GM23338 (cell line): ENCODE measurements around the gene TGM2. TPM values are rescaled to one million over a fixed set of nuclear protein-coding genes. Genes with fewer than 3 reads are reported as not detected.

ENCODE experiments used
- ATAC-seq: fragments of 200-7000 bp; cut with Tn5 transposase; 3 replicates; pipeline ENCODE4 v1.9.1; 2020
- DNase-seq: peaks from one replicate; pipeline ENCODE4 v3.0.0-alpha.2; 2015; ENCODE audit warnings: low spot score
- H2AFZ ChIP-seq: fragments of 200-600 bp; sonication (generic); 2 replicates; pipeline ENCODE4 v1.8.0; 2016; ENCODE audit warnings: antibody characterized with exemption, mild to moderate bottlenecking, moderate library complexity
- H3F3A ChIP-seq: fragments of 200-600 bp; sonication (generic); replicated peaks from 2 replicates; pipeline ENCODE4 v1.8.0; 2017; ENCODE audit warnings: antibody characterized with exemption, mixed run types, low read depth
- H3K27ac ChIP-seq: fragments of 200-600 bp; sonication (generic); 2 replicates; pipeline ENCODE4 v1.6.1; 2016; ENCODE audit warnings: low read depth
- H3K27me3 ChIP-seq: fragments of 200-600 bp; sonication (generic); 2 replicates; pipeline ENCODE4 v1.8.0; 2016; ENCODE audit warnings: mild to moderate bottlenecking, mixed run types, moderate library complexity; ENCODE audit not compliant: insufficient read depth
- H3K36me3 ChIP-seq: fragments of 200-600 bp; sonication (generic); 2 replicates; pipeline ENCODE4 v1.8.0; 2016; ENCODE audit warnings: mild to moderate bottlenecking; ENCODE audit not compliant: insufficient read depth
- H3K4me1 ChIP-seq: fragments of 200-600 bp; sonication (generic); 2 replicates; pipeline ENCODE4 v1.8.0; 2016; ENCODE audit warnings: mild to moderate bottlenecking, moderate library complexity; ENCODE audit not compliant: insufficient read depth
- H3K4me2 ChIP-seq: fragments of 200-600 bp; sonication (generic); 2 replicates; pipeline ENCODE4 v1.7.1; 2017; ENCODE audit warnings: mixed run types
- H3K4me3 ChIP-seq: fragments of 200-600 bp; sonication (generic); 2 replicates; pipeline ENCODE4 v1.6.1; 2016; ENCODE audit warnings: mixed run types
- H3K79me2 ChIP-seq: fragments of 200-600 bp; sonication (generic); replicated peaks from 2 replicates; pipeline ENCODE4 v1.8.0; 2017; ENCODE audit warnings: mild to moderate bottlenecking; ENCODE audit not compliant: insufficient read depth
- H3K9me2 ChIP-seq: fragments of 200-600 bp; sonication (generic); 2 replicates; pipeline ENCODE4 v1.8.0; 2017; ENCODE audit not compliant: insufficient read depth
- H4K20me1 ChIP-seq: fragments of 200-600 bp; sonication (generic); replicated peaks from 2 replicates; pipeline ENCODE4 v1.8.0; 2017; ENCODE audit warnings: mild to moderate bottlenecking; ENCODE audit not compliant: insufficient read depth
- H3K27ac Mint-ChIP-seq: 2 replicates; pipeline ENCODE4 v1.8.0; 2020; ENCODE audit warnings: inconsistent platforms, mild to moderate bottlenecking, moderate library complexity, mixed read lengths
- H3K27me3 Mint-ChIP-seq: 3 replicates; pipeline ENCODE4 v1.8.0; 2022; ENCODE audit warnings: low read depth, mild to moderate bottlenecking, moderate library complexity, mixed read lengths, inconsistent platforms; ENCODE audit not compliant: insufficient read depth, poor library complexity
- H3K36me3 Mint-ChIP-seq: 3 replicates; pipeline ENCODE4 v1.8.0; 2021; ENCODE audit warnings: low read depth, mild to moderate bottlenecking, inconsistent platforms, moderate library complexity, mixed read lengths
- H3K4me1 Mint-ChIP-seq: 3 replicates; pipeline ENCODE4 v1.8.0; 2020; ENCODE audit warnings: mild to moderate bottlenecking, inconsistent platforms, mixed read lengths
- H3K4me3 Mint-ChIP-seq: 3 replicates; pipeline ENCODE4 v1.8.0; 2021; ENCODE audit warnings: moderate library complexity, mild to moderate bottlenecking, inconsistent platforms, mixed read lengths
- H3K9me3 Mint-ChIP-seq: 3 replicates; pipeline ENCODE4 v1.8.0; 2020; ENCODE audit warnings: moderate library complexity, mild to moderate bottlenecking, inconsistent platforms, mixed read lengths
- CREB1 ChIP-seq: fragments of 250-450 bp; sonication (Bioruptor Pico); IDR thresholded peaks from 2 replicates; pipeline ENCODE4 v1.5.0; 2020; ENCODE audit warnings: low read depth, mild to moderate bottlenecking, moderate library complexity
- EZH2 ChIP-seq: fragments of 200-600 bp; sonication (generic); IDR thresholded peaks from one replicate; pipeline ENCODE4 v1.8.0; 2017; ENCODE audit warnings: antibody characterized with exemption, mild to moderate bottlenecking, low read depth; ENCODE audit not compliant: unreplicated experiment
- EZH2phosphoT487 ChIP-seq: fragments of 200-600 bp; sonication (generic); IDR thresholded peaks from one replicate; pipeline ENCODE4 v1.8.1; 2018; ENCODE audit warnings: antibody characterized with exemption; ENCODE audit not compliant: unreplicated experiment
- NANOG ChIP-seq: IDR thresholded peaks from 2 replicates; pipeline ENCODE4 v1.6.1; 2016; ENCODE audit warnings: antibody characterized with exemption, borderline replicate concordance
- POLR2AphosphoS5 ChIP-seq: IDR thresholded peaks from 2 replicates; pipeline ENCODE4 v1.6.1; 2016; ENCODE audit warnings: antibody characterized with exemption, low read depth
- ZNF331 ChIP-seq: fragments of 250-450 bp; sonication (Bioruptor Pico); IDR thresholded peaks from 2 replicates; pipeline ENCODE4 v1.5.0; 2020; ENCODE audit warnings: low read depth, mild to moderate bottlenecking, moderate library complexity
- polyA plus RNA-seq: library from polyadenylated mRNA; unstranded; fragments of >200 nt; fragmentation: Nextera tagmentation; extraction: Ambion mirVana; gene quantifications from 2 replicates; pipeline ENCODE4 v1.2.1, GENCODE V29; 2016
- total RNA-seq: library from RNA; depleted of rRNA; stranded (reverse); fragments of >200 nt; shearing (Covaris generic); gene quantifications from 2 replicates; pipeline ENCODE4 v1.2.3, GENCODE V29; 2014
- TF ChIP-seq, protein P1 (sequence below): fragments of 250-450 bp; sonication (Bioruptor Pico); IDR thresholded peaks from 2 replicates; pipeline ENCODE4 v1.5.0; 2020; ENCODE audit warnings: mild to moderate bottlenecking, moderate library complexity
- TF ChIP-seq, protein P2 (sequence below): IDR thresholded peaks from 2 replicates; pipeline ENCODE4 v1.6.1; 2016; ENCODE audit warnings: antibody characterized with exemption
- TF ChIP-seq, protein P3 (sequence below): IDR thresholded peaks from one replicate; pipeline ENCODE4 v1.6.1; 2018; ENCODE audit warnings: antibody characterized with exemption; ENCODE audit not compliant: unreplicated experiment

TGM2 gene
- total and polyA plus RNA-seq, 2 experiments from 2014 or later, result 0.45 to 1.0 TPM

DNA sequence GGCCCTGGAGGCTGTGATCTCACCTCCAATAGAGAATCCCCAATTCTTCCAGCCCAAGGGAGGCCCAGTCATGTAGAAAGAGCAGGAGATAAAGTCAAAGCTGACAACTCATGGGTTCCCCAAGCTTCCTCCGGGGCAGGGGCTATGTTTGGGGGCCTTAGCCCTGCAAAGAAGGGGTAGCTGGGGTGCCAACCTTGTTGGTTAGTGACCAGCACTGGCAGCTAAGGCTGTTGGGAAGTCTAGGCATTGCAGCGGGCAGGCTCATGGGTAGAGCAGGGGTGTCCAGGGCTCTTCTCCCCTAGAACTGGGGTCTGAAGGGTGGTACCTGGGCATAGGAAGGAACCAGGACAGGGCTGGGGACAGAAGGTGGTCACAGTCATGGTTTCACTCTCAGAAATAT is 36.4 kb downstream of the TGM2 start (continued):
- TF ChIP-seq, protein P1, sequence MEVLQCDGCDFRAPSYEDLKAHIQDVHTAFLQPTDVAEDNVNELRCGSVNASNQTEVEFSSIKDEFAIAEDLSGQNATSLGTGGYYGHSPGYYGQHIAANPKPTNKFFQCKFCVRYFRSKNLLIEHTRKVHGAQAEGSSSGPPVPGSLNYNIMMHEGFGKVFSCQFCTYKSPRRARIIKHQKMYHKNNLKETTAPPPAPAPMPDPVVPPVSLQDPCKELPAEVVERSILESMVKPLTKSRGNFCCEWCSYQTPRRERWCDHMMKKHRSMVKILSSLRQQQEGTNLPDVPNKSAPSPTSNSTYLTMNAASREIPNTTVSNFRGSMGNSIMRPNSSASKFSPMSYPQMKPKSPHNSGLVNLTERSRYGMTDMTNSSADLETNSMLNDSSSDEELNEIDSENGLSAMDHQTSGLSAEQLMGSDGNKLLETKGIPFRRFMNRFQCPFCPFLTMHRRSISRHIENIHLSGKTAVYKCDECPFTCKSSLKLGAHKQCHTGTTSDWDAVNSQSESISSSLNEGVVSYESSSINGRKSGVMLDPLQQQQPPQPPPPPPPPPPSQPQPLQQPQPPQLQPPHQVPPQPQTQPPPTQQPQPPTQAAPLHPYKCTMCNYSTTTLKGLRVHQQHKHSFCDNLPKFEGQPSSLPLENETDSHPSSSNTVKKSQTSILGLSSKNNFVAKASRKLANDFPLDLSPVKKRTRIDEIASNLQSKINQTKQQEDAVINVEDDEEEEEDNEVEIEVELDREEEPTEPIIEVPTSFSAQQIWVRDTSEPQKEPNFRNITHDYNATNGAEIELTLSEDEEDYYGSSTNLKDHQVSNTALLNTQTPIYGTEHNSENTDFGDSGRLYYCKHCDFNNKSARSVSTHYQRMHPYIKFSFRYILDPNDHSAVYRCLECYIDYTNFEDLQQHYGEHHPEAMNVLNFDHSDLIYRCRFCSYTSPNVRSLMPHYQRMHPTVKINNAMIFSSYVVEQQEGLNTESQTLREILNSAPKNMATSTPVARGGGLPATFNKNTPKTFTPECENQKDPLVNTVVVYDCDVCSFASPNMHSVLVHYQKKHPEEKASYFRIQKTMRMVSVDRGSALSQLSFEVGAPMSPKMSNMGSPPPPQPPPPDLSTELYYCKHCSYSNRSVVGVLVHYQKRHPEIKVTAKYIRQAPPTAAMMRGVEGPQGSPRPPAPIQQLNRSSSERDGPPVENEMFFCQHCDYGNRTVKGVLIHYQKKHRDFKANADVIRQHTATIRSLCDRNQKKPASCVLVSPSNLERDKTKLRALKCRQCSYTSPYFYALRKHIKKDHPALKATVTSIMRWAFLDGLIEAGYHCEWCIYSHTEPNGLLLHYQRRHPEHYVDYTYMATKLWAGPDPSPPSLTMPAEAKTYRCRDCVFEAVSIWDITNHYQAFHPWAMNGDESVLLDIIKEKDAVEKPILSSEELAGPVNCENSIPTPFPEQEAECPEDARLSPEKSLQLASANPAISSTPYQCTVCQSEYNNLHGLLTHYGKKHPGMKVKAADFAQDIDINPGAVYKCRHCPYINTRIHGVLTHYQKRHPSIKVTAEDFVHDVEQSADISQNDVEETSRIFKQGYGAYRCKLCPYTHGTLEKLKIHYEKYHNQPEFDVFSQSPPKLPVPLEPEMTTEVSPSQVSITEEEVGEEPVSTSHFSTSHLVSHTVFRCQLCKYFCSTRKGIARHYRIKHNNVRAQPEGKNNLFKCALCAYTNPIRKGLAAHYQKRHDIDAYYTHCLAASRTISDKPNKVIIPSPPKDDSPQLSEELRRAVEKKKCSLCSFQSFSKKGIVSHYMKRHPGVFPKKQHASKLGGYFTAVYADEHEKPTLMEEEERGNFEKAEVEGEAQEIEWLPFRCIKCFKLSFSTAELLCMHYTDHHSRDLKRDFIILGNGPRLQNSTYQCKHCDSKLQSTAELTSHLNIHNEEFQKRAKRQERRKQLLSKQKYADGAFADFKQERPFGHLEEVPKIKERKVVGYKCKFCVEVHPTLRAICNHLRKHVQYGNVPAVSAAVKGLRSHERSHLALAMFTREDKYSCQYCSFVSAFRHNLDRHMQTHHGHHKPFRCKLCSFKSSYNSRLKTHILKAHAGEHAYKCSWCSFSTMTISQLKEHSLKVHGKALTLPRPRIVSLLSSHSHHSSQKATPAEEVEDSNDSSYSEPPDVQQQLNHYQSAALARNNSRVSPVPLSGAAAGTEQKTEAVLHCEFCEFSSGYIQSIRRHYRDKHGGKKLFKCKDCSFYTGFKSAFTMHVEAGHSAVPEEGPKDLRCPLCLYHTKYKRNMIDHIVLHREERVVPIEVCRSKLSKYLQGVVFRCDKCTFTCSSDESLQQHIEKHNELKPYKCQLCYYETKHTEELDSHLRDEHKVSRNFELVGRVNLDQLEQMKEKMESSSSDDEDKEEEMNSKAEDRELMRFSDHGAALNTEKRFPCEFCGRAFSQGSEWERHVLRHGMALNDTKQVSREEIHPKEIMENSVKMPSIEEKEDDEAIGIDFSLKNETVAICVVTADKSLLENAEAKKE (CRISPR knock-in tag), result no peak
- no peak for TF ChIP-seq POLR2AphosphoS5
- TF ChIP-seq, protein P2, sequence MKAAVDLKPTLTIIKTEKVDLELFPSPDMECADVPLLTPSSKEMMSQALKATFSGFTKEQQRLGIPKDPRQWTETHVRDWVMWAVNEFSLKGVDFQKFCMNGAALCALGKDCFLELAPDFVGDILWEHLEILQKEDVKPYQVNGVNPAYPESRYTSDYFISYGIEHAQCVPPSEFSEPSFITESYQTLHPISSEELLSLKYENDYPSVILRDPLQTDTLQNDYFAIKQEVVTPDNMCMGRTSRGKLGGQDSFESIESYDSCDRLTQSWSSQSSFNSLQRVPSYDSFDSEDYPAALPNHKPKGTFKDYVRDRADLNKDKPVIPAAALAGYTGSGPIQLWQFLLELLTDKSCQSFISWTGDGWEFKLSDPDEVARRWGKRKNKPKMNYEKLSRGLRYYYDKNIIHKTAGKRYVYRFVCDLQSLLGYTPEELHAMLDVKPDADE, result no peak

DNA sequence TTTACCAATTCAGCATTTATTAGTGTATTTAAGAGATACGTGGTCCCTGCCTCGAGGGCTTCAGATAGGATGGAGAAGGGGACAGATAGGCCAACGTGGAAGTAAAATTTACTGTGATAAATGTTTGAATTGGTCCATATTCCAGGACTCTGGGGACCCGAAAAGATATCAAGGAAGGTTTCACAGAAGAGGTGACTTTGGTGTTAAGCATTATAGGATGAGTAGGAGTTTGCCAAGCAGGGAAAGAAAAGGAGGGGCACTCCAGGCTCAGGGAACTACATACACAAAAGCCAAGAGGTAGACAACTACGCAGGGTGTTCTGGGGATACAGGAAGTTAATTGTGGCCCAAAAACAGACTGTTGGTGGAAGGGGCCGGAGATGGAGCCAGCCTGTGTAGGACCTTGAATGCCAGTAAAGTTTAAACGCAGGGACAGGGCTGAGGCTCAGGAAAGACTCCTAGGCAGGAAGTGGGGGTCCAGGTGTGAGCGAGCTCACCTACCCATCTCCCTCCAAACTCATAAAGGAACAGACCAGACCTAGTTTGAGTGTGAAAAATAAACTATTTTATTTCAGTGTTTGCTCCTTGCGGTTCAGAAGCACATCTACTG is 37.0 kb downstream of the TGM2 start:
- Histone ChIP-seq H3K4me3 (no peak overlapping the region), H3K9me2 (no peaks in the 10 kb centered on the region), H3K4me1 (no peaks in the 10 kb centered on the region), H3K27me3 (no peaks in the 10 kb centered on the region), H3K4me2 (no peak overlapping the region), H3K27ac (no peak overlapping the region), H3F3A (0 out of 2 replicates have a peak, but pooled peaks cover 2% of the 10 kb centered on the region), H3K79me2 (no peaks in the 10 kb centered on the region), H3K36me3 (no peaks in the 10 kb centered on the region), H4K20me1 (no peaks in the 10 kb centered on the region), H2AFZ (no peak overlapping the region)
- H3K27me3 Mint-ChIP-seq, result no peaks in the 10 kb centered on the region
- no peaks in the 10 kb centered on the region for H3K36me3 Mint-ChIP-seq
- DNase-seq (no peak), ATAC-seq (no peak)
- no peaks in the 10 kb centered on the region for H3K9me3 Mint-ChIP-seq
- H3K4me1 Mint-ChIP-seq, result peaks cover 4% of the 10 kb centered on the region; the same call in 2 of the 3 replicates
- H3K4me3 Mint-ChIP-seq, result no peak overlapping the region
- TF ChIP-seq NANOG (no peak), CREB1 (CRISPR knock-in tag) (no peak), EZH2phosphoT487 (no peak), EZH2 (no peak), ZNF331 (CRISPR knock-in tag) (no peak)
- TF ChIP-seq, protein P2, result no peak
- TF ChIP-seq, protein P3, sequence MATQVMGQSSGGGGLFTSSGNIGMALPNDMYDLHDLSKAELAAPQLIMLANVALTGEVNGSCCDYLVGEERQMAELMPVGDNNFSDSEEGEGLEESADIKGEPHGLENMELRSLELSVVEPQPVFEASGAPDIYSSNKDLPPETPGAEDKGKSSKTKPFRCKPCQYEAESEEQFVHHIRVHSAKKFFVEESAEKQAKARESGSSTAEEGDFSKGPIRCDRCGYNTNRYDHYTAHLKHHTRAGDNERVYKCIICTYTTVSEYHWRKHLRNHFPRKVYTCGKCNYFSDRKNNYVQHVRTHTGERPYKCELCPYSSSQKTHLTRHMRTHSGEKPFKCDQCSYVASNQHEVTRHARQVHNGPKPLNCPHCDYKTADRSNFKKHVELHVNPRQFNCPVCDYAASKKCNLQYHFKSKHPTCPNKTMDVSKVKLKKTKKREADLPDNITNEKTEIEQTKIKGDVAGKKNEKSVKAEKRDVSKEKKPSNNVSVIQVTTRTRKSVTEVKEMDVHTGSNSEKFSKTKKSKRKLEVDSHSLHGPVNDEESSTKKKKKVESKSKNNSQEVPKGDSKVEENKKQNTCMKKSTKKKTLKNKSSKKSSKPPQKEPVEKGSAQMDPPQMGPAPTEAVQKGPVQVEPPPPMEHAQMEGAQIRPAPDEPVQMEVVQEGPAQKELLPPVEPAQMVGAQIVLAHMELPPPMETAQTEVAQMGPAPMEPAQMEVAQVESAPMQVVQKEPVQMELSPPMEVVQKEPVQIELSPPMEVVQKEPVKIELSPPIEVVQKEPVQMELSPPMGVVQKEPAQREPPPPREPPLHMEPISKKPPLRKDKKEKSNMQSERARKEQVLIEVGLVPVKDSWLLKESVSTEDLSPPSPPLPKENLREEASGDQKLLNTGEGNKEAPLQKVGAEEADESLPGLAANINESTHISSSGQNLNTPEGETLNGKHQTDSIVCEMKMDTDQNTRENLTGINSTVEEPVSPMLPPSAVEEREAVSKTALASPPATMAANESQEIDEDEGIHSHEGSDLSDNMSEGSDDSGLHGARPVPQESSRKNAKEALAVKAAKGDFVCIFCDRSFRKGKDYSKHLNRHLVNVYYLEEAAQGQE, result no peak
- no peak overlapping the region for H3K27ac Mint-ChIP-seq
